WTC11 (cell line): ENCODE measurements around the gene SECTM1. TPM values are rescaled to one million over a fixed set of nuclear protein-coding genes. Genes with fewer than 3 reads are reported as not detected.
A peak's percentile ranks its signal among the peaks of the same experiment; 100 is the strongest.

Experiments
- ATAC-seq: fragments of 200-7000 bp; cut with Tn5 transposase; 2 replicates; pipeline ENCODE4 v1.10.0; 2021; ENCODE audit warnings: mild to moderate bottlenecking, moderate library complexity
- CTCF ChIA-PET: fragments of 300-600 bp; sonication (Branson Sonifier 250); formaldehyde crosslinking; loops from one replicate; lab custom pipeline; 2021; ENCODE audit warnings: antibody characterized with exemption; lab: Charles Lee
- POLR2A ChIA-PET: fragments of 350-600 bp; sonication (Branson Sonifier 250); formaldehyde crosslinking; loops from one replicate; lab custom pipeline; 2021; ENCODE audit warnings: antibody characterized with exemption; lab: Charles Lee
- DNase-seq: peaks from one replicate; pipeline ENCODE4 v3.0.0; 2021; ENCODE audit warnings: low spot score
- H3K27ac Mint-ChIP-seq: 2 replicates; pipeline ENCODE4 v1.8.0; 2021; ENCODE audit warnings: mixed read lengths
- H3K27me3 Mint-ChIP-seq: 2 replicates; pipeline ENCODE4 v1.8.0; 2021; ENCODE audit warnings: low read depth, mild to moderate bottlenecking, moderate library complexity, mixed read lengths
- H3K36me3 Mint-ChIP-seq: 2 replicates; pipeline ENCODE4 v1.8.0; 2021; ENCODE audit warnings: mixed read lengths
- H3K4me1 Mint-ChIP-seq: 2 replicates; pipeline ENCODE4 v1.8.0; 2022; ENCODE audit warnings: mixed read lengths
- H3K4me3 Mint-ChIP-seq: 2 replicates; pipeline ENCODE4 v1.8.0; 2021; ENCODE audit warnings: mild to moderate bottlenecking, moderate library complexity, mixed read lengths
- H3K9me3 Mint-ChIP-seq: 2 replicates; pipeline ENCODE4 v1.8.0; 2021; ENCODE audit warnings: mixed read lengths
- CBFB ChIP-seq: sonication (generic); formaldehyde crosslinking; IDR thresholded peaks from 2 replicates; pipeline ENCODE4 v1.8.1; 2022; ENCODE audit warnings: mild to moderate bottlenecking, low read depth, missing genetic modification reagents
- JUN ChIP-seq: sonication (generic); formaldehyde crosslinking; IDR thresholded peaks from 2 replicates; pipeline ENCODE4 v1.8.0; 2023; ENCODE audit warnings: mild to moderate bottlenecking, missing genetic modification reagents
- NFYB ChIP-seq: sonication (generic); formaldehyde crosslinking; conservative IDR thresholded peaks from 2 replicates; pipeline ENCODE4 v1.8.0; 2022; ENCODE audit warnings: low read depth, missing genetic modification reagents
- NR3C1 ChIP-seq: sonication (generic); formaldehyde crosslinking; conservative IDR thresholded peaks from 2 replicates; pipeline ENCODE4 v1.8.1; 2023; ENCODE audit warnings: low read depth, mild to moderate bottlenecking, missing genetic modification reagents
- OVOL2 ChIP-seq: fragments of 250-450 bp; sonication (Bioruptor Pico); IDR thresholded peaks from 2 replicates; pipeline ENCODE4 v1.9.0; 2021; ENCODE audit warnings: mild to moderate bottlenecking, borderline replicate concordance
- SMAD4 ChIP-seq: sonication (generic); formaldehyde crosslinking; IDR thresholded peaks from 2 replicates; pipeline ENCODE4 v1.8.0; 2022; ENCODE audit warnings: mild to moderate bottlenecking, missing genetic modification reagents
- ZNF138 ChIP-seq: sonication (generic); formaldehyde crosslinking; conservative IDR thresholded peaks from 2 replicates; pipeline ENCODE4 v1.8.1; 2022; ENCODE audit warnings: mild to moderate bottlenecking, moderate library complexity, missing genetic modification reagents
- ZNF219 ChIP-seq: sonication (generic); formaldehyde crosslinking; IDR thresholded peaks from 2 replicates; pipeline ENCODE4 v1.8.0; 2023; ENCODE audit warnings: missing genetic modification reagents, mild to moderate bottlenecking, borderline replicate concordance
- ZNF671 ChIP-seq: fragments of 250-450 bp; sonication (Bioruptor Pico); IDR thresholded peaks from 2 replicates; pipeline ENCODE4 v1.8.0; 2021; ENCODE audit warnings: mild to moderate bottlenecking
- total RNA-seq: library from RNA; stranded (reverse); gene quantifications from 3 replicates; pipeline ENCODE4 v1.2.3, GENCODE V29; 2021
- TF ChIP-seq, protein P1 (sequence below): fragments of 250-450 bp; sonication (Bioruptor Pico); IDR thresholded peaks from 2 replicates; pipeline ENCODE4 v1.9.0; 2021; ENCODE audit warnings: moderate library complexity, mild to moderate bottlenecking, inconsistent platforms, borderline replicate concordance
- TF ChIP-seq, protein P2 (sequence below): fragments of 250-450 bp; sonication (Bioruptor Pico); IDR thresholded peaks from 2 replicates; pipeline ENCODE4 v1.9.0; 2021; ENCODE audit warnings: mild to moderate bottlenecking
- TF ChIP-seq, protein P3 (sequence below): sonication (generic); formaldehyde crosslinking; conservative IDR thresholded peaks from 2 replicates; pipeline ENCODE4 v1.8.1; 2023; ENCODE audit warnings: mild to moderate bottlenecking, low read depth, missing genetic modification reagents, moderate library complexity
- TF ChIP-seq, protein P4 (sequence below): fragments of 200-600 bp; IDR thresholded peaks from 2 replicates; pipeline ENCODE4 v1.8.0; 2022; ENCODE audit warnings: antibody characterized with exemption
- TF ChIP-seq, protein P5 (sequence below): fragments of 250-450 bp; sonication (Bioruptor Pico); conservative IDR thresholded peaks from 2 replicates; pipeline ENCODE4 v1.9.0; 2021; ENCODE audit warnings: mild to moderate bottlenecking
- TF ChIP-seq, protein P6 (sequence below): sonication (generic); formaldehyde crosslinking; IDR thresholded peaks from 2 replicates; pipeline ENCODE4 v1.8.1; 2023; ENCODE audit warnings: mild to moderate bottlenecking, missing genetic modification reagents, moderate library complexity

SECTM1 gene
- total RNA-seq, 1 experiment from 2014 or later, result 0.22 TPM

DNA sequence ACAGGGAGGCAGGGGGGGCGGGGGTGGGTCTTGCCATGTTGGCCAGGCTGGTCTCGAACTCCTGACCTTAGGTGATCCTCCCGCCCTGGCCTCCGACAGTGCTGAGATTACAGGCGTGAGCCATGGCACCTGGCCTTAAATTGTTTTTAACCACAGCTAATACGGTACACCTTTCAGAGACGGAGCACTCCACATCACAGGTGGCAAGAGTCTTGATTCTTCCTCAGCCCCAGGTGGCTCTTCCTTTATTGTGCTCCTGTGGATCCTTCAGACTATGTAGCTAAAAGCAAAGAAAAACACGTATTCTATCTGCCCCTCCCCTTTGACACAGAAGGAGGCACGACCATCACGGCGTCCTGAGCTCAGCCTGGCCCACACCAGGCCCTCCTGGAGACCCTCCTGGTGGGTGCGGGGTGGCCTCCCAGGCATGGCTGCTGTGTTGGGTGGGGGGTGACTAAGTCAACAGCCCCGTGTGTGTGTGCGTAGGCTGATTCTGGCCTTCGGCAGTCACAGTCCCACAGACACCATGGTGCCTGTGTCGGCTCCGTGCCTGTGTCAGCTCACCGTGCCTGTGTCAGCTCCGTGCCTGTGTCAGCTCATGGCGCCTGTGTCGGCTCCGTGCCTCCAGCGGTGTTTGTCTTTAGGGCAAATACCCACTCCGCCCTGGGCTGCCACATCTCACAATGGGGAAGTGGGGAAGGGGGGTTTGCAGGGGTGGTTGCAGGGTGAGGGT lies 10.8 kb upstream of the SECTM1 start (continued):
- no peak for TF ChIP-seq CBFB (CRISPR knock-in tag)
- TF ChIP-seq ZNF138 (CRISPR knock-in tag), result no peak
- TF ChIP-seq OVOL2 (CRISPR knock-in tag), result no peak
- no peak for TF ChIP-seq JUN

DNA sequence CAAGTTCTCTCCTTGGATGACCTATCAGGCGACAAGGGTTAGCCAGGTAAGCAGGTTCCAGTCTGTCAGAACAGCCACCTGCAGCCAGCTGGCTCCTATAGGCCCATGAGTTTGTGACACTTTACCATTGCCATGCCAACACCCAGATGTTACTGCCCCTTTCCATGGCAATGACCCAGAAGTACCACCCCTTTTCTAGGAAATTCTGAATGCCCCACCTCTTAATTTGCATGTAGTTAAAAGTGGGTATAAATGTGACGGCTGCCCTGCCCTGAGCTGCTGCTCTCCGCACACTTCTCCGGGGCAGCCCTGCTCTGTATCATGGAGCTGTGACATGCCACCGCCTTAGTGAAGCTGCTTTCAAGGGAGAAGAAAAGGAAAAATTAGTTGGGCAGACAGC lies 10.0 kb upstream of the SECTM1 start:
- no peak for DNase-seq
- Mint-ChIP-seq H3K36me3 (peaks cover 7% of the 10 kb centered on the region), H3K27ac (no peak overlapping the region), H3K9me3 (peaks cover 7% of the 10 kb centered on the region), H3K27me3 (peaks cover 28% of the 10 kb centered on the region), H3K4me1 (peaks cover 5% of the 10 kb centered on the region; the same call in 1 of the 2 replicates), H3K4me3 (no peak overlapping the region)
- ChIA-PET POLR2A (interaction anchor here (0.6 kb wide), 1 partner anchor 107 kb away, joined by 3 read pairs; no protein-coding TSS in a partner anchor), CTCF (interaction anchor here (0.7 to 1.3 kb wide), 5 partner anchors 14 to 413 kb away, joined by 3 to 7 read pairs (median 5); partner anchors contain the start of gene UTS2R)
- ATAC-seq, result peak; percentile 67
- TF ChIP-seq, protein P1, sequence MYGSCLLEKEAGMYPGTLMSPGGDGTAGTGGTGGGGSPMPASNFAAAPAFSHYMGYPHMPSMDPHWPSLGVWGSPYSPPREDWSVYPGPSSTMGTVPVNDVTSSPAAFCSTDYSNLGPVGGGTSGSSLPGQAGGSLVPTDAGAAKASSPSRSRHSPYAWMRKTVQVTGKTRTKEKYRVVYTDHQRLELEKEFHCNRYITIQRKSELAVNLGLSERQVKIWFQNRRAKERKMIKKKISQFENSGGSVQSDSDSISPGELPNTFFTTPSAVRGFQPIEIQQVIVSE (CRISPR knock-in tag), result no peak
- TF ChIP-seq, protein P2, sequence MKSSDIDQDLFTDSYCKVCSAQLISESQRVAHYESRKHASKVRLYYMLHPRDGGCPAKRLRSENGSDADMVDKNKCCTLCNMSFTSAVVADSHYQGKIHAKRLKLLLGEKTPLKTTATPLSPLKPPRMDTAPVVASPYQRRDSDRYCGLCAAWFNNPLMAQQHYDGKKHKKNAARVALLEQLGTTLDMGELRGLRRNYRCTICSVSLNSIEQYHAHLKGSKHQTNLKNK (CRISPR knock-in tag), result no peak
- TF ChIP-seq, protein P3, sequence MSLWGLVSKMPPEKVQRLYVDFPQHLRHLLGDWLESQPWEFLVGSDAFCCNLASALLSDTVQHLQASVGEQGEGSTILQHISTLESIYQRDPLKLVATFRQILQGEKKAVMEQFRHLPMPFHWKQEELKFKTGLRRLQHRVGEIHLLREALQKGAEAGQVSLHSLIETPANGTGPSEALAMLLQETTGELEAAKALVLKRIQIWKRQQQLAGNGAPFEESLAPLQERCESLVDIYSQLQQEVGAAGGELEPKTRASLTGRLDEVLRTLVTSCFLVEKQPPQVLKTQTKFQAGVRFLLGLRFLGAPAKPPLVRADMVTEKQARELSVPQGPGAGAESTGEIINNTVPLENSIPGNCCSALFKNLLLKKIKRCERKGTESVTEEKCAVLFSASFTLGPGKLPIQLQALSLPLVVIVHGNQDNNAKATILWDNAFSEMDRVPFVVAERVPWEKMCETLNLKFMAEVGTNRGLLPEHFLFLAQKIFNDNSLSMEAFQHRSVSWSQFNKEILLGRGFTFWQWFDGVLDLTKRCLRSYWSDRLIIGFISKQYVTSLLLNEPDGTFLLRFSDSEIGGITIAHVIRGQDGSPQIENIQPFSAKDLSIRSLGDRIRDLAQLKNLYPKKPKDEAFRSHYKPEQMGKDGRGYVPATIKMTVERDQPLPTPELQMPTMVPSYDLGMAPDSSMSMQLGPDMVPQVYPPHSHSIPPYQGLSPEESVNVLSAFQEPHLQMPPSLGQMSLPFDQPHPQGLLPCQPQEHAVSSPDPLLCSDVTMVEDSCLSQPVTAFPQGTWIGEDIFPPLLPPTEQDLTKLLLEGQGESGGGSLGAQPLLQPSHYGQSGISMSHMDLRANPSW, result no peak
- TF ChIP-seq ZNF219 (CRISPR knock-in tag) (no peak), SMAD4 (CRISPR knock-in tag) (no peak), NR3C1 (no peak), NFYB (CRISPR knock-in tag) (no peak), ZNF671 (no peak)
- TF ChIP-seq, protein P4, sequence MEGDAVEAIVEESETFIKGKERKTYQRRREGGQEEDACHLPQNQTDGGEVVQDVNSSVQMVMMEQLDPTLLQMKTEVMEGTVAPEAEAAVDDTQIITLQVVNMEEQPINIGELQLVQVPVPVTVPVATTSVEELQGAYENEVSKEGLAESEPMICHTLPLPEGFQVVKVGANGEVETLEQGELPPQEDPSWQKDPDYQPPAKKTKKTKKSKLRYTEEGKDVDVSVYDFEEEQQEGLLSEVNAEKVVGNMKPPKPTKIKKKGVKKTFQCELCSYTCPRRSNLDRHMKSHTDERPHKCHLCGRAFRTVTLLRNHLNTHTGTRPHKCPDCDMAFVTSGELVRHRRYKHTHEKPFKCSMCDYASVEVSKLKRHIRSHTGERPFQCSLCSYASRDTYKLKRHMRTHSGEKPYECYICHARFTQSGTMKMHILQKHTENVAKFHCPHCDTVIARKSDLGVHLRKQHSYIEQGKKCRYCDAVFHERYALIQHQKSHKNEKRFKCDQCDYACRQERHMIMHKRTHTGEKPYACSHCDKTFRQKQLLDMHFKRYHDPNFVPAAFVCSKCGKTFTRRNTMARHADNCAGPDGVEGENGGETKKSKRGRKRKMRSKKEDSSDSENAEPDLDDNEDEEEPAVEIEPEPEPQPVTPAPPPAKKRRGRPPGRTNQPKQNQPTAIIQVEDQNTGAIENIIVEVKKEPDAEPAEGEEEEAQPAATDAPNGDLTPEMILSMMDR, result no peak
- TF ChIP-seq, protein P5, sequence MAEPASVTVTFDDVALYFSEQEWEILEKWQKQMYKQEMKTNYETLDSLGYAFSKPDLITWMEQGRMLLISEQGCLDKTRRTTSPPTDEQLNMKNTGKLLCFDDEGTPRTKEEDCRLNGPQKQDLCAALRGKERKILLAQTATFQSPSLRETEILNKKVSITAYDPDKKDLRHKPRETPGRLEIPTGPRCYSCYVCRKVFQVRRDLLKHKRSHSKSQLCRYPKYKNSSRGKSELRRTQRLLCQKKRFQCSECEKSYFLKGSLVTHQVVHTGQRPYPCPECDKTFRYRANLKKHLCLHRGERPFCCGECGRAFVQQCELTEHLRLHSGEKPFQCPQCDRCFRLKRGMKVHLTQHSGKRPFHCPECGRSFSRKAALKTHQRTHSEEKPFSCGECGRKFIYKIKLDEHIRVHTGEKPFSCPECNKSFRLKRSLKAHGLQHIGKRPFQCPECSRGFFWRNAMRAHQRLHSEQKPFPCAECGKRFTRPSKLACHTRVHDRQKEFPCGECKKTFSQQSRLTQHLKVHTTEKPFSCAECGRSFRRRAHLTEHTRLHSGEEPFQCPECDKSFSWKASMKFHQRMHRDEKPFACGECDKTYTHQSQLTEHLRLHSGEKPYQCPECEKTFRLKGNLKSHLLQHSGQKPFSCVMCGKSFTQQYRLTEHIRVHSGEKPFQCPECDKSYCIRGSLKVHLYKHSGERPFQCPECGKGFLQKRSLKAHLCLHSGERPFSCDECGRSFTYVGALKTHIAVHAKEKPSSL (CRISPR knock-in tag), result no peak
- TF ChIP-seq, protein P6, sequence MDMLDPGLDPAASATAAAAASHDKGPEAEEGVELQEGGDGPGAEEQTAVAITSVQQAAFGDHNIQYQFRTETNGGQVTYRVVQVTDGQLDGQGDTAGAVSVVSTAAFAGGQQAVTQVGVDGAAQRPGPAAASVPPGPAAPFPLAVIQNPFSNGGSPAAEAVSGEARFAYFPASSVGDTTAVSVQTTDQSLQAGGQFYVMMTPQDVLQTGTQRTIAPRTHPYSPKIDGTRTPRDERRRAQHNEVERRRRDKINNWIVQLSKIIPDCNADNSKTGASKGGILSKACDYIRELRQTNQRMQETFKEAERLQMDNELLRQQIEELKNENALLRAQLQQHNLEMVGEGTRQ (CRISPR knock-in tag), result no peak
